Measurements from ENCODE around the gene SNCB. TPM values are rescaled to one million over a fixed set of nuclear protein-coding genes. Genes with fewer than 3 reads are reported as not detected.

Gene SNCB
- total and polyA plus RNA-seq, 2 of the 4 experiments (the other 2 are of a cell fraction): 0.41 TPM; not detected in 1

- H3K27me3 ChIP-seq (ENCODE audit: control insufficient read depth, insufficient read depth, low read length): peaks cover 60% of the 10 kb centered on the region
- POLR2A ChIA-PET (ENCODE audit: unreplicated experiment): no interaction called here
- TF ChIP-seq ELK1 (IDR thresholded peaks at IDR 0.05; ENCODE audit: borderline replicate concordance, low read depth, low read length): no peak
- no peak for TF ChIP-seq MXI1 (IDR thresholded peaks at IDR 0.05; ENCODE audit: borderline replicate concordance, low read depth, low read length)
- no peak for TF ChIP-seq CTCF (conservative IDR thresholded peaks at IDR 0.05; ENCODE audit: low read depth, low read length)
- TF ChIP-seq NFE2L2 (IDR thresholded peaks at IDR 0.05; ENCODE audit: low read depth, low read length): no peak
- no peak for TF ChIP-seq MAFK (IDR thresholded peaks at IDR 0.05; ENCODE audit: low read depth, low read length)
- TF ChIP-seq BHLHE40 (IDR thresholded peaks at IDR 0.05; ENCODE audit: low read depth, low read length): no peak
Observed at GRCh38 chr5:176667637-176668036, 37.3 kb upstream of the SNCB start.

More at GRCh38 chr5:176667637-176668036, 37.3 kb upstream of the SNCB start:
- no peak overlapping the region for H2BK20ac ChIP-seq (ENCODE audit: low read depth, low read length)
- no peak overlapping the region for H2BK120ac ChIP-seq (ENCODE audit: low read depth, low read length)
- H3K14ac ChIP-seq (replicated peaks; ENCODE audit: low read depth, low read length): no peak overlapping the region
- no peak overlapping the region for H2BK5ac ChIP-seq (ENCODE audit: low read depth, low read length, poor library complexity, severe bottlenecking)
- no peak overlapping the region for H2AFZ ChIP-seq (replicated peaks; ENCODE audit: low read length, poor library complexity)
- ATAC-seq (ENCODE audit: low read depth) (no peak), DNase-seq (no peak)
- H3K36me3 ChIP-seq (ENCODE audit: control insufficient read depth, insufficient read depth, low read length): no peaks in the 10 kb centered on the region
- no peaks in the 10 kb centered on the region for H3K9me1 ChIP-seq (ENCODE audit: insufficient read depth, low read length)
- dilution Hi-C loops (cut with HindIII; ENCODE audit: low sequenced_read_pairs, unreplicated experiment): no loop called here
- H3K4ac ChIP-seq (ENCODE audit: low read depth, low read length): no peak overlapping the region
- intact Hi-C loops (cut with micrococcal nuclease): loop anchor here (10.0 kb wide), 1 partner anchor 147 kb away; the partner anchor contains the start of gene UNC5A
- no peak overlapping the region for H2AK5ac ChIP-seq (ENCODE audit: low read depth, low read length)
- WGBS, 2 experiments (ENCODE audit: extremely low coverage in 2 of 2, insufficient read length in 1 of 2): 80% methylated on average over 1 of the region's 7 CpGs; no CpG with 5 or more reads in 1 of the 2 experiments
- no peaks in the 10 kb centered on the region for H3K79me1 ChIP-seq (ENCODE audit: low read depth in 1 of 2, low read length in 2 of 2)
- no peak overlapping the region for H4K5ac ChIP-seq (ENCODE audit: low read depth, low read length)
- H4K91ac ChIP-seq (ENCODE audit: insufficient read depth, low read depth, low read length): no peak overlapping the region
- 0 out of 2 replicates have a peak, but pooled peaks cover 2% of the 10 kb centered on the region for H3K9me3 ChIP-seq (ENCODE audit: control insufficient read depth, insufficient read depth, low read length)
- H2AK9ac ChIP-seq (replicated peaks; ENCODE audit: low read depth, low read length, poor library complexity): no peak overlapping the region
- H3K18ac ChIP-seq (ENCODE audit: low read depth, low read length): no peak overlapping the region
- no TSS peak for BruUV-seq (replicated peaks)
- H3K56ac ChIP-seq (ENCODE audit: extremely low read depth, insufficient read depth, low read length): no peak overlapping the region
- H2BK15ac ChIP-seq (ENCODE audit: low read depth, low read length): no peak overlapping the region
- no peak overlapping the region for H3K4me2 ChIP-seq (ENCODE audit: low read depth, low read length)
- no peak overlapping the region for H3K23ac ChIP-seq (ENCODE audit: low read depth, low read length)
- H3K27ac ChIP-seq (ENCODE audit: insufficient read depth, low read length): no peak overlapping the region
- H4K20me1 ChIP-seq (ENCODE audit: insufficient read depth, low read length): no peaks in the 10 kb centered on the region; the same call in 1 of the 2 replicates
- no peaks in the 10 kb centered on the region for H3K4me1 ChIP-seq (ENCODE audit: control insufficient read depth, insufficient read depth, low read length)
- H3K9ac ChIP-seq (ENCODE audit: low read depth, low read length): no peak overlapping the region
- in situ Hi-C loops (cut with MboI; ENCODE audit: low sequenced_read_pairs): no loop called here
- H4K8ac ChIP-seq (ENCODE audit: low read depth in 2 of 2, low read length in 2 of 2): no peak overlapping the region
- no peak overlapping the region for H3K4me3 ChIP-seq (ENCODE audit: insufficient read depth, low read depth, low read length)
- CTCF ChIA-PET: no interaction called here

Measured in IMR-90 (cell line).